HG03060 (cell line): Measurements from ENCODE around the gene THSD4.

Experiments
- ATAC-seq: cut with Tn5 transposase; IDR thresholded peaks from one replicate; pipeline ENCODE4 v1.9.1; 2021; ENCODE audit warnings: low read depth, moderate number of reproducible peaks; ENCODE audit not compliant: unreplicated experiment

Gene THSD4

DNA sequence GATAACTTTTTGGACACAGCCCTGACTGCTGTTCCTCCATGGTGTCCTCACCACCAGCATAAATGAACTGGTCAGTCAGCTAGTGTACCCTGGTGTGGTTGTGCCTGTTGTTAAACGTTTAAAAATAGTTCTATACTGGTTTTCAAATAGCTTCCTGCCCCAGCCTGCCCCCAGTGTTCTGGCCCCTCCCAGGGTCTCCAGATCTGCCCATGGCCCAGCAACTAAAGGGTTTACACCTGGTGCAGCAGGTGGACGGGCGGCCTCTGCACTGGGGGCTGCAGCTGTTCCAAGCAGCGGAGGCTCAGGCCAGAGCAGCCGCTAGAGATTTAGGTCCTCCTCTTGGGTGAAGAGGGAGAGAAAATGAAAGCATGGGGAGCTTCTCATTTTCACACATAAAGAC lies 689.0 kb downstream of the THSD4 start:
- ATAC-seq, result no peak

DNA sequence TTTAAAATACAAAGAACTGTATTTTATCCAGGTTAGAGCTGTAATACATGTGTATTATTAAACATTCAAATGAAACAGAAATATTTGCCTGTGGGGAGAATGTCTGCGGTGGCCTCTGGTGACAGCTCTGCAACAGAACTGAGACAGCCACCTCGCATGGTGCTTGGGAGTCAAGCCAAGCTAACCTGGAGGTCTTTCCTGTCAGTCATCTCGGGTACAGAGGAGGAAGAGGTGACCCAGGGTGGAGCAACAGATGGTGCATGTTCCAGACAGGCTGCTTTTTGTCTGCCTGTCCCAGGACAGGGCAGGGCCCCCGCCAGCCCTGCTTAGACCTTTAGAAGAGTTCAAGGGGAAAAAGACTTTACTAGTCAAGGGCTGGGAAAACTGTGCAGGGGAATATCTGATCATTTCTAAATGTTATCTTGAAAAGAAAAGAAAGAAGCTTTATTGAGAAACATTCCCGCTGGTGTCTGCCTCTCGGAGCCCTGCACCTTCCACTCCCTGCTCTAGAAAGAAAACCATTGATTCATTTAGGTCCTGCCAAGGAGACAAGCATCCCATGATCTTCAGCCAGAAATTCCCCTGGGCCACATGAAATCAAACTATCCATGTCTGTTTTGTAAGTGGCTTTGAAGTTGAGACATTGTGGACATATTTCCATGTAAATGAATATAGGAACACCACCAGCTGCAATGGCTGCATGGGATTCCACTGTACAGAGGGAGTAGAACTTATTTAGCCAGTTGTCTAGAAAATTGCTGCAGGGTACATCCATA lies 689.6 kb downstream of the THSD4 start:
- no peak for ATAC-seq

DNA sequence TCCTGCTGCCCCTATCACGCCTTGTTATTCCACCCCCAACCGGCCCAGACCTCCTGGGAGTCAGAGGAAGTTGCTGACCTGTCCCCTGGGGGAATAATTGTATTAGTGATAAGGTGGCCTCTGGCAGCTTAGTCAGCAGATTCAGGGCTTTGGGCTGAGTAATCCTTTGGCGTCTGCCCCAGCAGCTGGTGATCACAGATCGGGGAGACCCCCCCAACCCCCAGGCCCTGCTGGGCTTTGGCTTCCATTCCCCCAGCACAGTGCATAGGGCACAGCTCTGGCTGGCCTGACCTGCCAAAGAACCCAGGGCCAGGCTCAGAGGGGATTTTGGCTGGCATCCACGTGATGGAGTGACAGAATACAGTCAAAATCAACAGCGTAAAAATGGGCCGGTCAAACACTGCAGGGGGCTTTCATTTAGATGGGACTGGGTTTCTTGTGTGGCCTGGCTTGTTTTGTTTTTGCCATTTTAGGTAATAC lies 691.2 kb downstream of the THSD4 start:
- no peak for ATAC-seq

DNA sequence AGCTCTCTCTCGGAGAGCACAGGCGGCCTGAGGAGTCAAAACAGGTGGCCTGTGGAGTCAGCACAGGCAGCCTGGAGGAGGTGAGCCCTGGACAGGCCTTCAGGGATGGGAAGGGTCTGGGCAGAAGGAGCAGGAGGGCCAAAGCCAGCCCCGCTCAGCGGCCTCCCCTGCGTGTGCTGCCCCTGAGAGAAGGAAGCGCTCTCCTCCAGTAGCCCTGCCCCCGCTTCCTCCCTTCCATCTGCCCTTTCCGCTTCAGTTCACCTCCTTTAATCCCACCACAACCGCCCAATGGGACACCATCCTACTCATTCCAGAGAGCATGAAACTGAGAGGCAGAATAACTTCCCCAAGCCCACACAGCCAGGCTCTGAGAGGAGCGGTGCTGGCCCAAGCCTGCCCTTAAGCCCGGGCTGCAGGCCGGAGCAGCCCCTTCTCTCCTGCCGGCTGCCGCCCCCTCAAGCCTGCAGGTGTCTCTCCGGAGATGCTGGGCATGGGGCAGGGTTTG lies 691.9 kb downstream of the THSD4 start:
- no peak for ATAC-seq

DNA sequence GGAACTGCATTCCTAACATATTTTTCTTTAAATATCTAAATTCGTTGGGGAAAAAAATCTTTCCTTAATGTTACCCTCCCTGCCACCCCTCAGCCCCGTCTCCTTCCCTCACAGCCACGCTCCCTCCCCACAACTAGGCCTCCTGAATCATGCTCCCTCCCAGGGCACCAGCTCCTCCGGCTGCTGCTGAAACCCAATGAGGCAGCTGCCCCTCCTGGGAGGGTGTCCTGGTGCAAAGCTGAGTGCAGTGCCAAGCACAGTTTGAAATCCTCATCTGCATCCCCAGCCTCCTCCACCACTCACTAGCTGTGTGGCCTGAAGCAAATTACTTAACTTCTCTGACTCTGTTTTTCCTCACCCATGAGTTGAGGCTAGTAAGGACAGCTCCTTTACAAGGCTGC lies 692.4 kb downstream of the THSD4 start:
- ATAC-seq, result no peak

DNA sequence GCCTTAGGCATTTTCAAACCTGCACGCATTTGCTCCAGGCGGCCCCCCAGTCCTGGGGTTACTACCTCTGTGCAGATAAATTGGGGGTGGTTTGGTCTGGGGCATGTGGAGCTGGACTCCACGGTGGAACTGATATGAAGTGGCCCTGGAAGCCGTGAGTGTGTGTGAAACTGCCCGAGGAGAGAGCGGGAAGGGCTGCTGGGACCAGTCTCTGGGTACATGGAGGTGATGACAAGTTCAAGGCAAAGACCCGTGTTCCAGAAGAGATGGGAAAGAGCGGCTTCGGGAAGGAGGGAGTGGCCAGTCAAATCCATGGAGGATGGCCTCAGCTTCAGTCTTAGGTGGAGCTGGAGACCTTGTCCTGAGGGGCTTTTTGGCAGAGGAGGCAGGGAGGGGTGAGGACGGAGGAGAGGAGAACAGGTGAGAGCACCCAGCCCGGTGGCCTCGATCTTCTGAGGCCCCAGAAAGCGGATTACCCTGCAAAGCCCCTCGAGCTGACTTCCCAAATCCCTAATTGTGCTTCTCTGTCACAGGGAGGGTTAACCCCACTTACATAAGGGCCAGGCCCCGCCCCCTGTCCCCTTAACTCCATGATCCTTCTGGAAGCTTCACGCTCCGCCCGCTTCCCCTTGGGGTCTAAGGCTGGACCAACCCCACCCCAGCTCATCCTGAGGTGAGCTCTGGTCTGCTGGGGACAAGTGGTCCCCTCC lies 693.2 kb downstream of the THSD4 start:
- no peak for ATAC-seq

DNA sequence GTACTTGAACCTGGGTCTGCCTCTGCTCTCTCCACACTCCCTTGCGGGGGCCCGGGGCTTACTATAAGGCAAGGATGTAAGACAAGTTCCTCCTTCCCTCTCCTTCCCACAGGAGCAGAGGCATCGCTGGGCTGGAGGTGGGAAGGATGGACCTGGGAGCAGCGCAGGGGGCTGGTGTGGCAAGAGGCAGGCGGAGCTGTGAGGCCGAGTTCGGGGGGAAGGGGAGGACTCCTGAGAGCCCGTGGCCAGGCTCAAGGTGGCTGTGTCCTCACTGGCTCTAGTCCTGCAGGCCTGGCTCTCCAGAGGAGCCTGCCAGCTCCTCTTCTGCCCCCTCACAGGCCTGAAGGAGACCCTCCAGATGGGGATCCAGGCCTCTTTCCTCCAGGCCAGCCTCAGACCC lies 694.1 kb downstream of the THSD4 start:
- no peak for ATAC-seq

DNA sequence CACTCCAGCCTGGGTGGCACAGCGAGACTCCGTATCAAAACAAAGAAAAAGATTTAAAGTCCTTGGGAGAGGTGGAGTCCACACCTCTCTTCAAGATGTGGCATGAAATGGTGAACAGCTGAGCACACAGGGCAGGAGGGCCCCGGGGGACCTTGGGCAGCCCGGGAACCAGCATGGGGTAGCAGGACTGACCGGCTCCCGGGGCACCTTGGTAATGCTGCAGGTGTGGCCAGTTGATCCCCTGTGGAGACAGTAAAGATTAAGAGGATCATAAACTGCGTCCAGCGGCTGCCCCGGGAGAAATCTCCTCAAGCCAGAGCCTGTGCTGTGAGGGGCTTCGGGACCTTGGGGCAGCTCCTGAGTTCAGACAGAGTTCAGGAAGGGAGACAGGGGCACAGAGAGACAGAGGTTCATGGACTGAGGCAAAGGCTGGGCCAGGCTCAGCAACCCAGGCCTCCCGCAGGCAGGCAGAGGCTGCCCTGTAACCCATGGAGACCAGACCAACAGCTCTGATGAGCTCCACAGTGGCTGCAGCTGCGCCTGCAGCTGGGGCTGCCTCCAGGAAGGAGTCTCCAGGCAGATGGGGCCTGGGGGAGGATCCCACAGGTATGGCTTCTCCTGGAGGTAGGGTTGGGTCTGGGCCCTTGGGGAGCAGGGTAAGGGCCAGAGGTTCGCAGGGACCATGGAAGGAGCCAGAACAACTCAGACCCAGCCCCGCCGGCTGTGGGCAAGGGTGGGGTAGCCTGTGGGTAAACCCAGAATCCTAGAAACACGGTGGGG lies 695.2 kb downstream of the THSD4 start, which contains the start of gene NR2E3:
NR2E3 (plus strand) TSS at position 299 of the 780 bp plus-strand sequence; CDS start at position 489, 190 bp downstream.
- ATAC-seq, result no peak

DNA sequence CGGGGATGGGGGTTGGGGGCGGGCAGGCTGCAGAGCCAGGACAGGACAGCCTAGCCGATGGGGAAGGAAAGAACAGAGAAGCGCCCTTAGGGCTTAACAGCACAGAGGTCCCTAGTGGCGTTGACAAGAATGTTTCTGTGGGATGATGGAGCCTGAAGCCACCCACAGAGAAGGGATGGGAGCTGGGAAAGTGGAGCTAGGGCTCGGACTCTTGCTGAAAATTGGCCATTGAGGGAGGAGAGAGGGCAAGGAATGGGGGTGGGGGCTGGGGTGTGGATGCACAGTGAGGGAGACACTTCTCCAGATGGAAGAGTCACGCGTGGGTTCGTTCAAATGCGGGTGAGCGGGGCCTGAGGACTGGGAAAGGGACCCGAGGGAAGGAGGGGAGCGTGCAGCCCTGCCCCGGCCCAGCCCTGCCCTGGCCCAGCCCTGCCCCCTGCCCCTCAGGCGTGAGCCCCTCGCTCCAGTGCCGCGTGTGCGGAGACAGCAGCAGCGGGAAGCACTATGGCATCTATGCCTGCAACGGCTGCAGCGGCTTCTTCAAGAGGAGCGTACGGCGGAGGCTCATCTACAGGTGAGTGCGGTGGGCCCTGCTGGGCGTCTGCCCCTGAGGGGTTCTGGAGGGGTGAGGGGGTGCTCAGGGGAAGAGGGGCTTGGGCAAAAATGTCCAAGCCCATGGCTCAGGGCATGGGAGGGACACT lies 695.9 kb downstream of the THSD4 start:
- ATAC-seq, result no peak

DNA sequence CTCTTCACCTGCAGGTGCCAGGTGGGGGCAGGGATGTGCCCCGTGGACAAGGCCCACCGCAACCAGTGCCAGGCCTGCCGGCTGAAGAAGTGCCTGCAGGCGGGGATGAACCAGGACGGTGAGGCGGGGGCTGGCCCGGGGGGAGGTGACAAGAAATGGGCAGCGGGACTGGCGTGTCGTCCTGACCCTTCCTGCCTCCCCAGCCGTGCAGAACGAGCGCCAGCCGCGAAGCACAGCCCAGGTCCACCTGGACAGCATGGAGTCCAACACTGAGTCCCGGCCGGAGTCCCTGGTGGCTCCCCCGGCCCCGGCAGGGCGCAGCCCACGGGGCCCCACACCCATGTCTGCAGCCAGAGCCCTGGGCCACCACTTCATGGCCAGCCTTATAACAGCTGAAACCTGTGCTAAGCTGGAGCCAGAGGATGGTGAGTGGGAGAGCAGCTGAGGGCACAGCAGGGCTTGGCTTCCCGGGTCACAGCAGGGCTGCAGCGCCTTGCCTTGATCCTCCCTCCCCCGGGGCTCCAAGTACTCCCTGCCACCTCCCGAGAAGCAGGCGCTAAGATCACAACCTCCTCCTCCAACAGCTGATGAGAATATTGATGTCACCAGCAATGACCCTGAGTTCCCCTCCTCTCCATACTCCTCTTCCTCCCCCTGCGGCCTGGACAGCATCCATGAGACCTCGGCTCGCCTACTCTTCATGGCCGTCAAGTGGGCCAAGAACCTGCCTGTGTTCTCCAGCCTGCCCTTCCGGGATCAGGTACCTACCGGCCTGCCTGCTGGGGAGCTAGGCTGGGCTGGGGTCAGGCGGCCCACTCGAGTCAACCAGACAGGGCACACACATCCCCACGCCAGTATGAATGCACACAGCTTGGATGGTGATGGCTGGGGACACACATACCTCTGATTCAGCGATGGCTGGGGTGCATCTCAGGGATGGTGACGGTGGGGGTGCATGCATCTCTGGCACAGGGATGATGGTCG lies 696.8 kb downstream of the THSD4 start:
- no peak for ATAC-seq

DNA sequence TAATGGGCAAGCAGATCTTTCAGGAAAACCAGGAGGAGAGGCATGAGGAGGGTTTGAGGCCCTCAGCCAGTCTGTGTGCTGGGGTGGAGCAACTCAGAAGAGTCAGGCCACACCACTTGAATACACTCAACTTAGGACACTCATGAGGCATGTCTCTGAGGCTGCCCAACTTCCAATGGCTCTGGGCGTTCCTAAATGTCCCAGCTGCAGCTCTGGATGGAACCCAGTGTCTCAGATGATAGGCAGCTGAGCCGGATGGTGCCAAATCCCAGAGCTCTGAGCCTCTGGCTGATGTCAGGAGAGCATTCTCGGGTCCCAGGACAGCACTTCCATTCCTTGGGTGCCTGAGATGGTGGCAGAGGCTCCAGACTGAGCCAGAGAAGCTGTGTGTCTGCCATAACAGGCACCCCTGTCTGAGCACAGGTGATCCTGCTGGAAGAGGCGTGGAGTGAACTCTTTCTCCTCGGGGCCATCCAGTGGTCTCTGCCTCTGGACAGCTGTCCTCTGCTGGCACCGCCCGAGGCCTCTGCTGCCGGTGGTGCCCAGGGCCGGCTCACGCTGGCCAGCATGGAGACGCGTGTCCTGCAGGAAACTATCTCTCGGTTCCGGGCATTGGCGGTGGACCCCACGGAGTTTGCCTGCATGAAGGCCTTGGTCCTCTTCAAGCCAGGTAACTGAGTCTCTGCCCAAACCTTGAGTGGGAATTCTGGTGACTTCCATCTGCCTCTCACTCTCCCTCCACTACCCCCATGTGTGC lies 697.9 kb downstream of the THSD4 start:
- ATAC-seq, result no peak

DNA sequence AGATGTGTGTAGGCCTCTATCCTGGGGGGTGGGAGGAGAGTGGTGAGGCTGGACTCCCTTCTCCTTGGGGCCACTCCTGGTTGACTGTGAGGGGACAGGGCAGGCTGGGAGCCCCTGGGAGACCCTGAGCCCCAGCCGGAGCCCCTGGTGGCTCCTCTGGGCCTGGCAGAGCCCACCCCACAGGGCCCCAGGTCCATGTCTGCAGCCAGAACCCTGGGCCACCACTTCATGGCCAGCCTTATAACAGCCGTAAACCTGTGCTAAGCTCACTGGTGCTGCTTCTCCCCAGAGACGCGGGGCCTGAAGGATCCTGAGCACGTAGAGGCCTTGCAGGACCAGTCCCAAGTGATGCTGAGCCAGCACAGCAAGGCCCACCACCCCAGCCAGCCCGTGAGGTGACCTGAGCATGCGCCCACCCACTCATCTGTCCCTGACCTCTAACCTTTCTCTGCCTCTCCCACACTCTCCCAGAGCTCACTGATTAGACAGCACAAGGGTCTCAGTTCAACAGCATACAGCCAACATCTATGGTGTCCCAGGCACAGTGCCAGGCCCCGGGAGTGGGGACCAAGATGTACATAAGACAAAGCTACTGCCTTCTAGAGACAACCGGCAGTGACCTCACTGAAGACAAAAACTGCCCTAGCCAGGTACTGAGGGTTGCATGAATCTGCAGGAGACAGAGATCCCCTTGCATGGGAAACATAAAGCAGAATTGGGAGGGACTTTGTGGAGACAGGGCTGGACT lies 698.6 kb downstream of the THSD4 start:
- ATAC-seq, result no peak

DNA sequence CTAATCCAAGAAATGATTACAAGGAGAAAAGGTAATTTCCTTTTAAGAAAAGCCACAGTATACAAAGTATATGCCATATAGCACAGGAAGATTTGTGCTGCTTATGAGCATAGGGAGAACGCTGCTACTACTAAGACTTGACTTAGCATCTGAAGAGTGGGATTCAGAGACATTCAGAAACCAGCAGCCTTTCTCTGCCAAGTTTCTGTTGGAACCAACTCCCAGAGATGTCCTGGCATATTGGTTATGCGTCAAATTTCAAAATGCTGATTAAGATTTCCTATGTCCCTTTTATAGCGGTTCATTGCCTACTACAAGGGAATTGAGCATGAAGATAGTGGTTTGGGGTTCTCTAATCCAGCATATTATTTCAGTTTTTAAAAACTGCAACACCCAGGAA lies 700.0 kb downstream of the THSD4 start:
- ATAC-seq, result no peak

DNA sequence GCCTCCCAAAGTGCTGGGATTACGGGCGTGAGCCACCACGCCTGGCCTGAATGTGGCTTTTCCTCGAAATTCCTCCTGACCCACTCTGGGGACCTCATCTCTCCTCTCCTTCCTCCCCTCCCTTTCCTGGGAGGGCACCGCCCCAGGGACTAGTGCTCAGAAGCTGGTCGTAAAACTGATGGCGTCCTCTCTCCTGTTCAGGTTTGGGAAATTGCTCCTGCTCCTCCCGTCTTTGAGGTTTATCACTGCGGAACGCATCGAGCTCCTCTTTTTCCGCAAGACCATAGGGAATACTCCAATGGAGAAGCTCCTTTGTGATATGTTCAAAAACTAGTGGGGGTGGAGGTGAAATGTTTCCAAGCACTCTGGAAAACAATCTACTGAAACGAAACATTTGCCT lies 702.1 kb downstream of the THSD4 start:
- ATAC-seq, result no peak

DNA sequence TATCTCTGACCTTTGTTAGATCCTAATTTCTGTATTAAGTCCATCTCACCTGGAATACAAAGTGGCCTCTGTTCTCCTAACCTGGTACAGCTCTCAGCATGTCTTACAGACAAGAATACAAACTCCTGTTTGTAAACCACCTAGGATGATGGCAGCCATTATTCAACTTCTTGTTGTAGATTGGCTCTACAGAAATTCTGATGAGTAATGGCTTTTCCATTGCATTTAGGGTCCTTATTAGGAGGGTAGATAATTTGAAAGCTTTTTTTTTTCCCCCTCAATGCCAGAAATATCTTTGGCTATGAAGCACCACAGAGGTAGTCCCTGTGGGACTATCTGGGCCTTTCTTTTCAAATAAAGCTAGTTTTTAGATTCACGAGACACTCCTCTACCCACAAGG lies 704.9 kb downstream of the THSD4 start:
- no peak for ATAC-seq

DNA sequence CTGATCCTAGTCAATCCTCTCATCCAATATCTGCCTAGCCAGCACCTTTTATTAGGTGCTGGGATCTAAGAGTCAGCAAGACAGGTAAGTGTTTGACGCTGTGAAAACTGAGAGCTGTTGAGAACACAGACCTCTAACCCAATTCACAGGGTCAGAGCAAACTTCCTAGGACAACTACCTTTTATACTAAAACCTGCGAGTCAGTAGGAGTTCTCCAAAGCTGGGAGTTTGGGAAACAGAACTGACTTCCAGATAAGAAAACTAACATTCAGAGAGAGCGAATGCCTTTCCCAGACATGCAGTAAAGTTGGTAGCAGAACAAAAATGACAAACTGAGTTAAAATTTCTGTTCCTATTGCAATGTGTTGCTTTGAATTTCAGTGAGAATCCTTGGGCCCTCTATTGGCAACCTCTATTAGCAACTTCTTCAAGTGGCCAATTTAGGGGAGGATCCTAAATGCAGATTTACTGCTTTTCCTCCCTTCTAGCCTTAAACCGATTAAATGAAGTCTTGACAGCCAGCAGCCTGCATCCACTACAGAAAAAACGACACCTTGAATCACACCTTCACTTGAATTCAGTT lies 706.4 kb downstream of the THSD4 start:
- no peak for ATAC-seq

DNA sequence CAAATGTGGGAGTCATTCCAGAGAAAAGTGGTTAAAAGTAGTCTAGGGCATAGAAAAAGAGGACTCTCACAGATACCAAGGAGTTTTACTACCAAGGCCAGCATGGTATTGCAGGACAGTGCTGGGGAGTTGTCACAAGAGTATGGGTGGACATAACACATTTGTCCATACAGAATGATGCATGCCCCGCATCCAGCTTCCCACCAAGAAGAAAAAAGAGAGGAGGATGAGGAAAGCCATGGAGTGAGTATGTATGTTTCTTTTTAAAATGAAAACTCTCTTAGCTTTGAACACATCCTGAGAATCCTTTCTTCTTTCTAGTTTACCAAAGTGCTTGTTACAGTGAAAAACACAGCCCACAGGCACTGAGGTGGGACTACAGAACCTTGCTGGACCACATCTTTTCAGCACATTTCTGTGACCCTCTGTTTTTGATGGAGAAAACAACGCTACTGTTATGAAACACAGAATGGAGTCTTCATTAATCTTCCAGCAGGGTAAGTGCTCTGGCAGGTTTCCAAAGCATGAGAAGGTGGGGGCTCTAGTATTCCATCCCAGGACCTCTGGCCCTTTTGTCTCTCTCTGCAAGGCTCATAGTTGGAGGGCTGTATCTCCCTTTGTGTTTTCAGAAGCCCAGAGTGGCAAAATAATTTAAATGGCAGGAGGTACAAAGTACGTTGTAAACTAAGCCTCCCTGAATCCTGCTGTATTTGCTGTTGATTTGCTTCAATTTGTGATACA lies 707.8 kb downstream of the THSD4 start:
- no peak for ATAC-seq
